OCI-LY3 (cell line): Measurements from ENCODE around the gene KREMEN1.

Experiments used
- CTCF ChIP-seq: fragments of 200-600, 300-600 bp; sonication (generic); IDR thresholded peaks from 2 replicates; pipeline ENCODE4 v1.5.1; 2014; ENCODE audit warnings: antibody characterized with exemption, low read length, low read depth
- EZH2phosphoT487 ChIP-seq: fragments of 200-600 bp; shearing (Covaris generic); IDR thresholded peaks from 2 replicates; pipeline ENCODE4 v1.6.1; 2018; ENCODE audit warnings: antibody characterized with exemption, mixed run types, low read depth

GRCh38 chr22:29150701-29151100, 77.9 kb downstream of the KREMEN1 start:
- TF ChIP-seq CTCF (no peak), EZH2phosphoT487 (no peak)
